Adipose tissue (tissue), 3 donors: ENCODE results near the gene GCSAML. TPM values are rescaled to one million over a fixed set of nuclear protein-coding genes. Genes with fewer than 3 reads are reported as not detected.
"Not testable (repeated sequence)": the region's sequence is repeated elsewhere in the genome, so short reads cannot be mapped to it uniquely, and the experiment has no call there.

ENCODE experiments used
- H3K27ac ChIP-seq: one replicate; pipeline ENCODE4 v1.5.1; 2013; ENCODE audit warnings: low read depth, low read length
- WGBS, 3 donors: extraction: QIAGEN DNeasy Blood & Tissue Kit; methylation state at CpG; one replicate each; pipeline ENCODE4 v1.1.7; 2013; 5-methylcytosine and 5-hydroxymethylcytosine counted together
- polyA plus RNA-seq, 3 donors: library from polyadenylated mRNA; stranded (reverse); fragments of 200-250 nt; gene quantifications; one replicate each; pipeline ENCODE4 v1.2.3, GENCODE V29; 2013
- donor health status: healthy with polysubstance abuse.
- donor health status: Bipolar disorder and iron deficiency.
- donor health status: healthy.

The GCSAML gene
- polyA plus RNA-seq = under 1 TPM; 0.01 to 0.67 (median 0.19) TPM

GRCh38 chr1:247548769-247549182 lies at the start of gene GCSAML:
TSS of gene GCSAML (plus strand) at chr1:247549134. CDS start at chr1:247549192, 58 bp downstream.
- no peak within 1 kb of the TSS for H3K27ac ChIP-seq
- 43 to 68% (median 63%) methylated on average over 13 of the region's 13 CpGs for WGBS, 3 donors

GRCh38 chr1:247500865-247501264 lies 48.1 kb upstream of the GCSAML start:
- no peak overlapping the region for H3K27ac ChIP-seq
- 31 to 76% (median 36%) methylated on average over 3 of the region's 3 CpGs for WGBS, 3 donors

DNA sequence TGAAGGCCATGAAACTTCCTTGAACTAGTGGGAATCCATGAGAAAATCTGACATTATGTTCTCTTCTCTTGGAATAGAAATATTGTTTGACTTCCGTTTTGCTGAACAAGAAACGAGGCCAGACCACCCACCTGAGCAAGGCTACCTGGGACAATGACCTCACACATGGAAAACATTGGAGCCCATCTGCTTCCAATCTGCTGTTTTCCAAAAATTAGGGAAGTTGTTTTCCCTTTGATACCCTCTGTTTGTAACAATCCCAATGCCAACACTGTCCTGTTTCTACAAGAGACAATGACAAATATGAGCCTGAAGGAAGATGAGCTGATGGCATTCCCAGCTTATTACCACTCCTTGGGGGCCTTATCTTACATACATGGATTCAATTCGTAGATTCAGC lies 42.1 kb upstream of the GCSAML start:
- no peak overlapping the region for H3K27ac ChIP-seq
- 29 to 50% (median 47%) methylated on average over 3 of the region's 3 CpGs for WGBS, 3 donors

- 44 to 58% (median 46%) methylated on average over 65 to 72 of the region's 72 CpGs for WGBS, 3 donors
- no peak overlapping the region for H3K27ac ChIP-seq
Measured at GRCh38 chr1:247517795-247518612, 30.9 kb upstream of the GCSAML start.

- WGBS, 3 donors = 75 to 84% (median 77%) methylated on average over 19 of the region's 19 CpGs
- H3K27ac ChIP-seq = no peak overlapping the region
Measured at GRCh38 chr1:247518613-247518891, 30.4 kb upstream of the GCSAML start.

DNA sequence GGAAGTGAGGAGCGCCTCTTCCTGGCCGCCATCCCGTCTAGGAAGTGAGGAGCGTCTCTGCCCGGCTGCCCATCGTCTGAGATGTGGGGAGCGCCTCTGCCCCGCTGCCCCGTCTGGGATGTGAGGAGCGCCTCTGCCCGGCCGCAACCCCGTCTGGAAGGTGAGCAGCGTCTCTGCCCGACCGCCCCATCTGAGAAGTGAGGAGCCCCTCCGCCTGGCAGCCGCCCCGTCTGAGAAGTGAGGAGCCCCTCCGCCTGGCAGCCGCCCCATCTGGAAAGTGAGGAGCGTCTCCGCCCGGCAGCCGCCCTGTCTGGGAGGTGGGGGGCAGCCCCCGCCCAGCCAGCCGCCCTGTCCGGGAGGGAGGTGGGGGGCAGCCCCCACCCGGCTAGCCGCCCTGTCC lies 27.0 kb upstream of the GCSAML start:
- WGBS, 3 donors = 91 to 93% (median 91%) methylated on average over 21 to 25 of the region's 30 CpGs
- H3K27ac ChIP-seq = not testable (repeated sequence)

DNA sequence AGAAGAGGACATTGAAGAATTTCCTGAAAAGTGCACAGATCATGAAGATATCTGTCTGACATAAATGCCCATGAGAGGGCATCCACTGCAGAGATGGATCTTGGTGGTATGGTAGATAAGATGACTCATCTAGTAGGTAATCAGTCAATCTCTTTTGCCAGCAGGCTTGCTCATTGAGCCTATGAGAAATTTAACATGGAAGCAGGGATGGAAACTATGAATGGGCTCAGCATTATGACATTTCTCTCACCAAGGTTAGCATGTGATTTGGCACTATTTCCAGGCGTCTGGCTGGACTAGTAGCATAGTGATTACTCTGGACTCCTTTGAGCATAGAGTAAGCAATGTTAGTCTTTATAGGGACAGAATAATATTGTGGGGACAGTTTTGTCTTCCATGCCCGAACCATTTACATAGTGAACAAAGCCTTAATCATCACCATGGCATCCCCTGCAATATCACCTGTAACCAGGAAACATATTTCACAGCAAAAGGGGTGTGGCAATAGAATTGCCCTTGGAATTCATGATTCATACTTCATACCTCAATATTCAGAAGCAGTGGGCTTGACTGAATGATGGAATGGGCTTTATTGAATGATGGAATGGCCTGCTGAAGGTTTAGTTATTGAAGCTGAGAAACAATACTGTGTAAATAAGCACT lies 20.0 kb upstream of the GCSAML start:
- 43 to 82% (median 69%) methylated on average over 2 of the region's 2 CpGs for WGBS, 3 donors
- no peak overlapping the region for H3K27ac ChIP-seq

DNA sequence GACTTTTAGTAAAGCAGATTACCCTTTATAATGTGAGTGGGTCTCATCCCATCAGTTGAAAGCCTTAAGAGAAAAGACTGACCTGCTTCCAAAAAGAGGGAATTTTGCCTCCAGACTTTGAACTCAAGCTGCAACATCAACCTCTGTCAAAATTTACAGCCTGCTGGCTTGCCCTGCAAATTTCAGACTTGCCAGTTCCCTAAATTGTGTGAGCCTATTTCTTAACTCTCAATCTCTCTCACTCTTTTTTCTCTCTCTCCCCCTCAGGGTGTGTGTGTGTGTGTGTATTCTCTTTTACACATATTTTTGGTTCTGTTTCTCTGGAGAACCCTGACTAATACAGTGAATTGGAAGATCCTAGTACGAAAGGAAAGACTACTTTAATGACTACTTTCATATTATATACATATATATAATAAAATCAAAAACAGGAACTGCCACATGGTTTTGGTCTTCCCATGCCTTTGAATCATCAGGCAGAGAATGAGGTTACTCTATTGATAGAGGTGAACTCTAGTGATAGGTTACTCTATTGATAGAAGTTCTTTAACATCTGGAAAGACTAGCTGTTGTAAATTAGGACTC lies 19.1 kb upstream of the GCSAML start:
- WGBS, 3 donors = 63 to 78% (median 64%) methylated on average over 1 of the region's 1 CpG
- no peak overlapping the region for H3K27ac ChIP-seq

GRCh38 chr1:247530785-247531184 lies 18.1 kb upstream of the GCSAML start:
- H3K27ac ChIP-seq = no peak overlapping the region
- 45 to 61% (median 47%) methylated on average over 40 to 41 of the region's 41 CpGs for WGBS, 3 donors

GRCh38 chr1:247531937-247532336 lies 17.0 kb upstream of the GCSAML start:
- H3K27ac ChIP-seq = no peak overlapping the region
- 90 to 94% (median 93%) methylated on average over 8 of the region's 8 CpGs for WGBS, 3 donors

DNA sequence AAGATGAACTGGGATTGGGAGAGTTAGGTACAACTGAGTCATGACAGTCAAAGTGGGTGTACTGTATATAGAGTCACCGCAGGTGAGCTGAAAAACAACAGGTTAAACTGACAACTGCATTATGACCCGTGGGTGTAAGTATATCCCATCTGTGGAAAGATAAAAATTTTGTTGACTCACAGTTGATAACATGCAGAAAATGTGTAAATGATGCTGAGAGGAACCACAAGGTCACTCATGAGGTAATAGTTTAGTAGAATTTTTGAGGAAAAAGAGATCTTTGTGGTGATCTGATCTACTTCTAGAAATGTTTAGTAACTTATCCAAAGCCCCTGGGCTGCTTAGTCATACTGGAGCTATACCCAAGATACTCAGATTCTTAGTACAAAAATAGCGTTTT lies 13.5 kb upstream of the GCSAML start:
- H3K27ac ChIP-seq = no peak overlapping the region
- WGBS, 3 donors = 52 to 59% (median 57%) methylated on average over 3 of the region's 3 CpGs

- WGBS, 3 donors = 59 to 84% (median 82%) methylated on average over 2 of the region's 2 CpGs
- no peak within 1 kb of the TSS for H3K27ac ChIP-seq
Measured at GRCh38 chr1:247536340-247536739, 12.6 kb upstream of the GCSAML start, which contains the start of gene OR2C3. TSS of gene OR2C3 (minus strand) at chr1:247536440. CDS start at chr1:247532511, 3,929 bp downstream.

GRCh38 chr1:247538561-247538960 lies 10.4 kb upstream of the GCSAML start:
- H3K27ac ChIP-seq = no peak overlapping the region
- WGBS, 3 donors = 68 to 87% (median 86%) methylated on average over 5 of the region's 5 CpGs

DNA sequence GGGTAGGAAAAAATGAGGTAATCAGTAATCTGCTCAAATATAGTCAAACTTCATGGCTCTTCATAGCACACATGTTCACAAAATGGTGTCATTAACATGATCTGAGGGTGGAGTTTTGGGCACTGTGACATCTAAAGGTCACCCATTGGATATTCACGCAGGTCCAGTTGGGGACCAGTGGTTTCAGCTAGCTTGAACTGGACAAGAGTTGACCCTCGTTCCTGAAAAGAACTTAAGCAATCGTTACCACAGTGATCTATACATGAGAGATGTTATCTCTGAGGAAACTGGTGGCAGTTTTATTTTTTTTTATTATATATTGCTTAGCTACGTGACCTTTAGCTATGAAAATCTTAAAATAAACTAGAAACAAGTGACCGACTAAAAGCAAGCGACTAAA lies 9.7 kb upstream of the GCSAML start:
- no peak overlapping the region for H3K27ac ChIP-seq
- WGBS, 3 donors = 54 to 66% (median 56%) methylated on average over 6 of the region's 6 CpGs

- 24 to 44% (median 25%) methylated on average over 7 of the region's 7 CpGs for WGBS, 3 donors
- H3K27ac ChIP-seq = no peak overlapping the region
Measured at GRCh38 chr1:247540581-247540980, 8.4 kb upstream of the GCSAML start.

DNA sequence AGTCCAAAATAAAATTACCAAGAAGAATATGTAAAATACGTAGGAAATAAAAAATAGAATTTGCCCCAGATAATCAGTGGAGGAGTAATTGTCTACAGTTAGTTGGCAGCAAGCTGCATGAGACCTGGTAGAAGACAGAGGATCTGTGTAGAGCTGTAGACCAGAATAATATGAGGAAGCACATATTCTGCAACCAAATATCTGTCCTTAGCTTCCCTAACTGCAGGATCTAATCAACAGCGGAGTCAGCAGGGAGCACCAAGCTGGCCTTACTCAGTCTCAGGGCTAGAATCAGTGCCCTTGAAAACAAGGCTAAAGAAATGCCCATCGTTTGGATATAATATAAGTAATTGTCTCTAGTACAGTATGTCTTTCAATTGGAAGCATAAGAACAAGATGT lies 6.1 kb upstream of the GCSAML start:
- no peak overlapping the region for H3K27ac ChIP-seq
- 47 to 68% (median 57%) methylated on average over 3 of the region's 3 CpGs for WGBS, 3 donors

DNA sequence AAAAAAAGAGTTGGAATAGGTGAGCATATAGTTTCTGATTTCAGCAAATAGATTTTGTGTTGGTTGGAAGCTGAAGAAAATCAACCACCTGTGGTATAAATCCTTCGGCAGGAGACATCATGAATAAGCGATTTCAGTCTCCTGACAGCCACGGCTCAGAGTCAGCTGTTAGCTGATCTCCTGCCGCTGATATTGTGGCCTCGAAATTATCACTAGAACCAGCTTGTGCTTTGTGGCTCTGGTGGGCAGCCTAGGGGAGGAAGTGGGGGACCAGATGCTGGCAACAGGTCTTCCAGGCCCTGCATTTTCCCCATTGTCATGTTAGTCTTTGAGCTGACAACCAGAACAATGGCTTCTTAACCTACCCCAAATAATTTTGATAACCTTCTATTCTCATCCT lies 842 bp upstream of the GCSAML start:
- no peak overlapping the region for H3K27ac ChIP-seq
- 36 to 54% (median 49%) methylated on average over 5 of the region's 5 CpGs for WGBS, 3 donors

- no peak overlapping the region for H3K27ac ChIP-seq
- 30 to 71% (median 37%) methylated on average over 1 of the region's 1 CpG for WGBS, 3 donors
Measured at GRCh38 chr1:247551721-247552120, 2.8 kb downstream of the GCSAML start.

GRCh38 chr1:247552231-247552630 lies 3.3 kb downstream of the GCSAML start:
- no peak overlapping the region for H3K27ac ChIP-seq
- 60 to 71% (median 67%) methylated on average over 2 of the region's 2 CpGs for WGBS, 3 donors
